Stomach (tissue), 4 donors: ENCODE data around the gene GDF11.

Experiments
- POLR2A ChIP-seq, 4 donors: fragments of 450-650 bp; IDR thresholded peaks; one replicate each; pipeline ENCODE4 v1.6.1; 2016; ENCODE audit warnings: antibody characterized with exemption in 4 of 4, control low read depth in 2 of 4, mild to moderate bottlenecking in 1 of 4, moderate library complexity in 1 of 4
- POLR2AphosphoS5 ChIP-seq, 3 donors: sonication (generic); formaldehyde crosslinking; IDR thresholded peaks; one replicate each; pipeline ENCODE4 v1.6.1; 2016; ENCODE audit warnings: antibody characterized with exemption in 3 of 3
- TF ChIP-seq, protein P1 (sequence below), 7 experiments: fragments of 450-650 bp in 4 of 7; fragments of 200-600 bp in 3 of 7; sonication (generic) in 3 of 7; IDR thresholded peaks; one replicate each; pipeline ENCODE4 v1.5.1; 2016 to 2019; ENCODE audit warnings: antibody characterized with exemption in 7 of 7, control low read depth in 2 of 7, mild to moderate bottlenecking in 1 of 7

DNA sequence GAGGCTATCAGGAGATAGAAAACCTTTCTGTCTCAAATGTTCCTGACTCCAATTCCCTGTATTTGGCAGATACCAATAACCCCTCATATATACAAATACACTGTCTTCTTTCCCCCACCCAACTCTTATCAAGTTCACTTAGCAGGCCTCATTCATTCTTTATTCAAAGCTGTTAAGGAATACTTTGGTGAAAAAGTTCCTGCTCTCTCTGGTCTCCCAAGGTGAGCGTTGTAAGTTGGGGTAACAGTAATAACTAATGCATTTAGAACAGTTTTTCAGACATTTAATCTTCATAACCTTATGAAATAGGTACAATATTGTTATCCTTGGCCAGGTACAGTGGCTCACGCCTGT is 3.9 kb upstream of the GDF11 start:
- TF ChIP-seq POLR2AphosphoS5 (IDR thresholded peaks at IDR 0.05) (no peak), POLR2A (IDR thresholded peaks at IDR 0.05) (no peak)
- TF ChIP-seq, protein P1, sequence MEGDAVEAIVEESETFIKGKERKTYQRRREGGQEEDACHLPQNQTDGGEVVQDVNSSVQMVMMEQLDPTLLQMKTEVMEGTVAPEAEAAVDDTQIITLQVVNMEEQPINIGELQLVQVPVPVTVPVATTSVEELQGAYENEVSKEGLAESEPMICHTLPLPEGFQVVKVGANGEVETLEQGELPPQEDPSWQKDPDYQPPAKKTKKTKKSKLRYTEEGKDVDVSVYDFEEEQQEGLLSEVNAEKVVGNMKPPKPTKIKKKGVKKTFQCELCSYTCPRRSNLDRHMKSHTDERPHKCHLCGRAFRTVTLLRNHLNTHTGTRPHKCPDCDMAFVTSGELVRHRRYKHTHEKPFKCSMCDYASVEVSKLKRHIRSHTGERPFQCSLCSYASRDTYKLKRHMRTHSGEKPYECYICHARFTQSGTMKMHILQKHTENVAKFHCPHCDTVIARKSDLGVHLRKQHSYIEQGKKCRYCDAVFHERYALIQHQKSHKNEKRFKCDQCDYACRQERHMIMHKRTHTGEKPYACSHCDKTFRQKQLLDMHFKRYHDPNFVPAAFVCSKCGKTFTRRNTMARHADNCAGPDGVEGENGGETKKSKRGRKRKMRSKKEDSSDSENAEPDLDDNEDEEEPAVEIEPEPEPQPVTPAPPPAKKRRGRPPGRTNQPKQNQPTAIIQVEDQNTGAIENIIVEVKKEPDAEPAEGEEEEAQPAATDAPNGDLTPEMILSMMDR (IDR thresholded peaks at IDR 0.05), result peak in 1 of 7 experiments; percentile 4
